Eye (tissue), 1 donor: ENCODE results near the gene COPZ1.
A peak's percentile ranks its signal among the peaks of the same experiment; 100 is the strongest.
"Not testable (repeated sequence)": the region's sequence is repeated elsewhere in the genome, so short reads cannot be mapped to it uniquely, and the experiment has no call there.

Source experiments
- DNase-seq: peaks from one replicate; pipeline ENCODE4 v3.0.0-alpha.2; 2015

The COPZ1 gene, protein sequence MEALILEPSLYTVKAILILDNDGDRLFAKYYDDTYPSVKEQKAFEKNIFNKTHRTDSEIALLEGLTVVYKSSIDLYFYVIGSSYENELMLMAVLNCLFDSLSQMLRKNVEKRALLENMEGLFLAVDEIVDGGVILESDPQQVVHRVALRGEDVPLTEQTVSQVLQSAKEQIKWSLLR

DNA sequence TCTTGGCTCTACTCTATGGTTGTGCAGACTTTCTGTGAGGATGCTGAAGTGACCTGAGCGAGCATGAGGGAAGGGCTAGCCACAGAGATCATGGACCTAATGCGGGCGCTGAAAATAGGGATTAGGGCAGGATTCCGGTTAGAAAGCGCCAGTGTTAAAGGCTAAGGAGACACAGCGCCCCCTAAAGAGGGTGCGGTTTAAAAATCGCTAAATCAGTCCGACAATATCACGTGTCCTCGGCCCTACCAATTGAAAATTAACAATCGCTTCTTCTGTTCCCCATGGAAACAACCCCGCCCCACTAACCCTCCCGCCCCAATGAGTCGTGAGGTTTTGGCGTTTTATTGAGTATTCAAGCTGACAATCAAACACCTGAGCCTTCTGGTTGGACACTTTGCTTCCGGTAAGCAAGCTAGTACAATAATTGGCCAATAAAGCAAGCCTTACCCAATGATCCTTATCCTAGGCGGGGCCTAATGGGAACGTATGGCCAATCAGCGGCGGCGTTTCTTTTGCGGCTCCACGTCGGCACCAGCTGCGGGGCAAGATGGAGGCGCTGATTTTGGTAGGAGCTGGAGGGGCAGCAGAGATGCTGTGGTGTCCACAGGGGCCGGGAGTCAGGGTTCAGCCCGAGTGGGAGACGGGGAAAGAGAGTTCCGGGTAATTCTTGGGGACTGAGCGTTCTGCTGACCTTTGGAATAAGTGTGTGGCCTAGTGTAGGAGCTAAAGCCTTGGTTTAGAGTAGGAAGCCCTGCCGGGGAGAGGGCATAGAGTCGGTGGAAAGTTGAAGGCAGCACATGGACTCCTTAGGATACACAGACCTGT, at the start of gene COPZ1:
TSS of gene COPZ1 (plus strand) at position 515 of the 825 bp plus-strand sequence. CDS start at position 548, 33 bp downstream.
- DNase-seq: peak; percentile 99

DNA sequence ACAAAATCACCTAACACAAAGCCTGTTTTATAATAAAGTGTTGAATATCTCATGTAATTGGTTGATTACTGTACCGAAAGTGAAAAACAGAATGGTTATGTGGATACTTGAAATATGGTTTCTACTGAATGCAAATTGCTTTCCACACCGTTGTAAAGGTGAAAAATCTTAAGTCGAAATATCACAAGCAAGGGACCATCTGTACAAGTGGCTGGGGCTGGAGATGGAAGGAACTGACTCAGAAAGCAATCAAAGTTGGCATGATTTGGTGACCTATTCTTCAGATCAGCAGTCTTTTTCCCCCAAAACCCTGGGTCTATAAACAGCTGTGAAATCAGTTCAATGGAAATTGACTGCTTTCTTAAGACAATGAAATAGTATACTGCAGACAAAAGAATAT, 48.6 kb upstream of the COPZ1 start:
- DNase-seq: no peak

DNA sequence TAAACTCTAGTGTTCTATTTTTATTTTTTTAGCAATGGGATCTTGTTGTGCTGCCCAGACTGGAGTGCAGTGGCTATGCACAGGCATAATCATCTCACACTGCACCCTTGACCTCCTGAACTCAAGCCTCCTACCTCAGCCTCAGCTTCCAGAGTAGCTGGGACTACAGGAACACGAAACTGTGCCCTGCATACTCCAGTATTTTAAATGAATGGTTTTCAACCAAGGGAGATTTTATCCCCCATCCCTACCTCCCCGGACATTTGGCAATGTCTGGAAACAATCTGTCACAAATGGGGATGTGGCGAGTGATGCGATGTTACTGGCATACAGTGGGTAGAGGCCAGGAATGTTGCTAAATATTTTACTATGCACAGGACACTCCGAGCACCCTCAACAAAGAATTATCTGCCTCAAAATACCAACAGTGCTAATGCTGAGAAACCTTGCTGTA, 47.1 kb upstream of the COPZ1 start:
- DNase-seq: no peak

DNA sequence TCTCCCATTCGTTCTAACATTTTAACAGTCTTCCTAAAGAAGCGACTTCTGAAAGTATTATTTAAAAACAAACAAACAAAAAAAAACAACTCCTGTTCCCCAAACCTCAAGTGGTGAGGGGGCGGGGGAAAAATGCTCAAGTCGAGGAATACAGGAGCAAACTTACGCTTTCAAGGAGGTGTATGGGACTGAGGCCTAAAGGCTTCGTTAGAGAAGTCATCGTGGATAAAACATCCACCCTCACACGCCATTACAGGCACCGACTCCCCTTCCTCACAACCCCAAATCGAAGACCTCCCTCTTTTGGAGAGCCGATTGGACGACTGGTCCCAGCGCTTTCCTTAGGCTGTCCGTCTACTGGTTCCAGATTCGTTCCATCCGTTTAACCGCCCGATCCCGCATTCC, 45.7 kb upstream of the COPZ1 start:
- DNase-seq: no peak

DNA sequence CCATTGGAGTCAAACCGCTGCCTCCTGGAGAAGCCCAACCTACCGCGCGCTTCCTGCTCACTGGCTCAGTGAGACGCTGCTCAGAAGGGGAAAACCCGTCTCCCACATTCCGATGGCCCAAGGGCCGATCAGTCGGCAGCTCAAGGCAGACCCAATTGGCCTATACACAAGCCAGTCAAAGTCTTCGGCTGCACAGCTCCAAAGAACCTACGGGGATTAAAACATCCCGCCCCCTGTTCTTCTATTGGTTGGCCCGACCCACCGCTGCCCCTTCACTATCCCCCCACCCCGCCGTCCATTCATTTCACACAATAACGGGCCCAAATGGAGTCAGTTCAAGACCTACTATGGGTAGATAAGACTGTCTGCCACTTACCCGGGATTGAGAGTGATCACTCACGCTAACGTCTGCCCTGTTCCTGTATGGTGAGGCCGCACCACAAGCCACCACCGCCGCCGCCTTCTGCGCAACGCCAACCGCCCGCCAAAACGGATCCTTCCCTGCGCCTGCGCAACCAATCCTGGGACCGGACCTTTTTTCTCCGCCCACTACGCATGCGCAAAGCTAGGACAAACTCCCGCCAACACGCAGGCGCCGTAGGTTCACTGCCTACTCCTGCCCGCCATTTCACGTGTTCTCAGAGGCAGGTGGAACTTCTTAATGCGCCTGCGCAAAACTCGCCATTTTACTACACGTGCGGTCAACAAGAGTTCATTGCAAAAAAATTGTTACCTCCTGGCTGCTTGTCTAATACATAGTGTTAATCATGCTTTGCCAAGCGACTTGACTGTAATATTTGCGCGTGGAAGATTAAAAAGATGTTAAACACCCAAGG, 45.1 kb upstream of the COPZ1 start, which contains the start of gene CBX5:
TSS of gene CBX5 (minus strand) at position 491 of the 836 bp plus-strand sequence. CDS start 22,472 bp downstream, outside the sequence.
- DNase-seq: peak; percentile 100

DNA sequence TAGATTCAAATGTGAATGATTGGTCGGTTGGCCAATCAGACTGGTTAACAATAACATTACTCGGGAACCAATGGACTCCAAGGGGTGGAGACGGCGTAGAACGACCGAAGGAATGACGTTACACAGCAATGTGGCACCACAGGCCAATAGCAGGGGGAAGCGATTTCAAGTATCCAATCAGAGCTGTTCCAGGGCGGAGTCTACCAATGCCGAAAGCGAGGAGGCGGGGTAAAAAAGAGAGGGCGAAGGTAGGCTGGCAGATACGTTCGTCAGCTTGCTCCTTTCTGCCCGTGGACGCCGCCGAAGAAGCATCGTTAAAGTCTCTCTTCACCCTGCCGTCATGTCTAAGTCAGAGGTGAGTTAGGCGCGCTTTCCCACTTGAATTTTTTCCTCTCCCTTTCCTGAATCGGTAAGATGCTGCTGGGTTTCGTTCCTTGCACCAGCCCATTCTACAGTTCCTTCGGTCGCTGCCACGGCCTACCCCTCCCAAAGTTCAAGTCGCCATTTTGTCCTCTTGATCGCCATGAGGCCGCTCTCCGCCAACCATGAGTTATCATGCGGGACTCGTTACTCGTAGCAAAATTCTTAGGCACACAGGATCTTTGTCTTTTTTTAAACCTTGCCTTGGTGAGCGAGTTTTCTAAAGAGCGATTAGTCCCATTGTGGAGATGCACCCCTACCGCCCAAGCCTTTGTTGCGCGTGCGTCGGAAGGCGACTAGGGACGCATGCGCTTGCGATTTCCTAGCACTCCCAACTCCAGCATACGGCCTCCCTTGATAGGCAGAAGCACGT, 44.3 kb upstream of the COPZ1 start, which contains the start of gene HNRNPA1:
TSS of gene HNRNPA1 (plus strand) at position 259 of the 793 bp plus-strand sequence. CDS start at position 341, 82 bp downstream.
- DNase-seq: peak; percentile 99

DNA sequence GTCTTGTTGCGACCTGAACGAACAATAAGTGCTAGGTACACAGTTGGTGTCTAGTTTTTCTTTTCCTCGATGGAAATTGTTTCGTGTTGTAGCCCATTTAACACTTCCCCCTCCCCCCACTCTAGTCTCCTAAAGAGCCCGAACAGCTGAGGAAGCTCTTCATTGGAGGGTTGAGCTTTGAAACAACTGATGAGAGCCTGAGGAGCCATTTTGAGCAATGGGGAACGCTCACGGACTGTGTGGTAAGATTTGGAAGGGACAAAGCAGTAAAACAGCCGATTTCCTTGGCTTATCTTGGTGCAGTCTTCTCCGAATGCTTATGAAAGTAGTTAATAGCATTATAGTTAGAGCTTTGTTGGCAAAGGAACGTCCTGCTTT, 43.7 kb upstream of the COPZ1 start:
- DNase-seq: not testable (repeated sequence)

DNA sequence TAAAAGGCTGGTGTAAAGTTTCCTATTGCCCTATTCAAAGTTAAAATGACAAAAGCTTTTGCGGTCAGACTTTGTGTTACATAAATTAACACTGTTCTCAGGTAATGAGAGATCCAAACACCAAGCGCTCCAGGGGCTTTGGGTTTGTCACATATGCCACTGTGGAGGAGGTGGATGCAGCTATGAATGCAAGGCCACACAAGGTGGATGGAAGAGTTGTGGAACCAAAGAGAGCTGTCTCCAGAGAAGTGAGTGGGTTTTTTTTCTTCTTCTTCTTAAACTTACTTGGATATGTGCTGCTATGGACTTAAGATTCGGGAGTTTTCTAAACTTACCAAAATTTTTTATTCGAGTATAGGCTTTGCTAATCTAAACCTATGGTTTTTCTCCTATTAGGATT, 43.2 kb upstream of the COPZ1 start:
- DNase-seq: not testable (repeated sequence)

DNA sequence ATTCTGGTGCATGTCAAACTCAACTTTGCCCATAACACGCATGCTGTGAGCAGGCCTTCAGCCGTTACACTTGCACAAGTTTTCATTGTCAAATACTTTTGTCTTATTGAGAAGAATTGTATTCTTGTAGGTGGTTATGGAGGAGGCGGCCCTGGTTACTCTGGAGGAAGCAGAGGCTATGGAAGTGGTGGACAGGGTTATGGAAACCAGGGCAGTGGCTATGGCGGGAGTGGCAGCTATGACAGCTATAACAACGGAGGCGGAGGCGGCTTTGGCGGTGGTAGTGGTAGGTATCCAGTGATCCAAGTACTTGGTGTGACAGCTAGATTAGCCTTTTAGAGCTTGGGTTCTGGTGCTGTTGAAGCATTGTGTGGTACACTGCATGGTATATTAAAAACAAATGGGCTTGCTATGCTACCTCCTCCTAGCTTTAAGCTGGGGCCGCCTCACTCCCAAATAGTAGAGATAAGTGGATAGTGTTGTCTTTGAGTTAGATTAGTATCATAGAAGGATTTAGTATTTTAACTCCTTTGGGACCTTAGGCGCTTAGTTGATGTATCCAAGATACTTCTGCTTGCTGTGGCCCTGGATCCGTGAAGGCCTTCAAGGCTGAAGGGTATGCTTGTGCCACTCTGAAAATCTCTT, 41.9 kb upstream of the COPZ1 start:
- no peak for DNase-seq

DNA sequence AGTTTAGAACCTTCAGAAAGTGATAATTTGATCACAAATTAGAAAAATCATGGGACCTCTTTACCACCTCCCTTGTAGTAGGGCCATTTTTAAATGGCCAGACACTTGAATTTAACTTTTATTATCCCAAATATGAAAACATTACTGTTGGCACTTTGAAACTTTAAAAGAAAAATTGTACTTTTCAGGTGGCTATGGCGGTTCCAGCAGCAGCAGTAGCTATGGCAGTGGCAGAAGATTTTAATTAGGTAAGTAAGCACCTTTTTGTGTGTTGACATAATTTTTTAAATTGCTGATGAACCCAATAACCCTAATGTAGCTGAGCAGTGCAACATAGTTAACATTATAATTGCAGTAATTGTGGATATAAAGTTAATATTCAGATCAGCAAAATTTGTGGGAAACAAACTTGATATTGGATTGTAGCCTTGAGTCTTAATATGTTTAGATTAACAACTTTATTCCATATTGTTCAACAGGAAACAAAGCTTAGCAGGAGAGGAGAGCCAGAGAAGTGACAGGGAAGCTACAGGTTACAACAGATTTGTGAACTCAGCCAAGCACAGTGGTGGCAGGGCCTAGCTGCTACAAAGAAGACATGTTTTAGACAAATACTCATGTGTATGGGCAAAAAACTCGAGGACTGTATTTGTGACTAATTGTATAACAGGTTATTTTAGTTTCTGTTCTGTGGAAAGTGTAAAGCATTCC, 40.7 kb upstream of the COPZ1 start:
- DNase-seq: not testable (repeated sequence)

DNA sequence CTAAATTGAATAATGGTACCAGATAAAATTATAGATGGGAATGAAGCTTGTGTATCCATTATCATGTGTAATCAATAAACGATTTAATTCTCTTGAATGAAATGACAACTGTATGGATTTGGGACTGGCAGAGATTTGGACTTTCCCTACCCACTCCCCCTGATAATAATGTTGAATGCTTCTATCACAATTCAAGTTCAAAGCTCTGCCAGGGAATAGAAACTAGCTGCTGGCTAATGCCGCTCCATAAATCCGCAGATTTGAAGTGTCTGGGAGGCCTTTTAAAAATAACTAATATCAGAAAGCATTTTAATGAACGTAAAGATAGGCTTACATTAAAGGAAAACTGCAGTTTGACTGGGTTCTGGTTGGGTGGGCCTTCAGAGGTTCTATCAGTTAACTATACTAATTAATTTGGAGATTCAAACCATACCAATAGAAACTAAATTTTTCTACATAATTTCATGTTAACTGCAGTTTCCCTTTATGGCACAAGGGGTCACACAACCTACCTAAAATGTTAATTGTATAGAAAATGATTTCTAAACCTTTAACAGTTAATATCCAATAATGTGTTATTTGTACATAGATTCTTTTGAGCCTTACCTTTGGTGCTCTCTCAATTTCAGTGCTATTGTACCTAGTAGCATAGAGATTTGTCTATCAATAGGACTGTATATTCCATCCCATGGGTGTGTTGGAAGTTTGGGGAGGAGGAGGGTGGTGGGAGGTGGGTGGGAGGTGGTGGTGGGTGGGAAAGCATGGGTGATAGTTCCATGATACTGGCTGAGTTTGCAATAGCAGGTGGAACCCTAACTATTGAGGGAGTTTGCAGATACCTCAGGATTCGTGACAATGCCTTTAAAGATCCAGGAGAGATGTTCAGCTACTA, 39.5 kb upstream of the COPZ1 start:
- DNase-seq: no peak

DNA sequence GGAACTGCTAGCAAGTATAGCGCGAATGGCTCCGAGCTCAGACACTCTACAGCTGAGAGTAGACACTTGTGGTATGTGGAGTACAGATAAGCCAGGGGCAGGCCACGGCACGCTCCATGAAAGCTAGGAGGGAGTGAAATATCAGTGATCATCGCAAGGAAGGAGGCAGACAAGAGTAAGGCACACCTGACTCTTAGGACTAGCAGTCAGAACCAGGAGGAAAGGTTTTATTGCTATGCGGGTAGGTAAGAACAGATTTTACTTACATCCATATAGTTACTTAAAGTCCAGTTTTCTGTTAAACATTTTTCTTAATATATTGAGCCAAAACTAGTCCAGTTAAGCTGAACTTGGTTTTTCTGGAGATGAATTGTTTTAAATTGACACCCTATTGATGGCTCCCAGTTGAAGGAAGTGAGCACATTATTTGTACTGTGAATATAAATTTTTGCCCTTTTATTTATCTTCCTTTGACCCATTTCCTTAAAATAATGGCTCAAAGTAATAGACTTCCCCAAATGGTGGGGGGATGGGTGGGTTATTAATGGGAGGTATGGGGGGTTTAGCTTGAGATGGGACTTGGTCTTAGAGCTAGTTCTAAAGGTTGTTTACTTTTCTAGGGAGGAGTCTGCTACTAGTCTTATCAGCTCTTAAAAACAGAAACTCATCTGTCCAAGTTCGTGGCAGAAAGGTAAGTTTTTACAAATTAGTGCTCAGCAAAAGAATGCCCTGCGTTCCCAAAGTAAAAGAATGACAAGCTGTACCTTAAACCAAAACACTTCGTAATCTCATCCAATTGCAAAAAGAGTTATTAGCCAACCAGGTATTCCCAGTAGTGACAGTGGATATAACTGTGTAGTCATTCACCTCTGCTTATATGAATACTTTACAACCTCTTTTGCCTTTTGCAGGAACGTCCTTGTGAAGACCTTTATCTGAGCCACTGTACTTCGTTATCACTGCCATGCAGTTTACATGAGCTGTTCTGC, 38.6 kb upstream of the COPZ1 start:
- DNase-seq: no peak

DNA sequence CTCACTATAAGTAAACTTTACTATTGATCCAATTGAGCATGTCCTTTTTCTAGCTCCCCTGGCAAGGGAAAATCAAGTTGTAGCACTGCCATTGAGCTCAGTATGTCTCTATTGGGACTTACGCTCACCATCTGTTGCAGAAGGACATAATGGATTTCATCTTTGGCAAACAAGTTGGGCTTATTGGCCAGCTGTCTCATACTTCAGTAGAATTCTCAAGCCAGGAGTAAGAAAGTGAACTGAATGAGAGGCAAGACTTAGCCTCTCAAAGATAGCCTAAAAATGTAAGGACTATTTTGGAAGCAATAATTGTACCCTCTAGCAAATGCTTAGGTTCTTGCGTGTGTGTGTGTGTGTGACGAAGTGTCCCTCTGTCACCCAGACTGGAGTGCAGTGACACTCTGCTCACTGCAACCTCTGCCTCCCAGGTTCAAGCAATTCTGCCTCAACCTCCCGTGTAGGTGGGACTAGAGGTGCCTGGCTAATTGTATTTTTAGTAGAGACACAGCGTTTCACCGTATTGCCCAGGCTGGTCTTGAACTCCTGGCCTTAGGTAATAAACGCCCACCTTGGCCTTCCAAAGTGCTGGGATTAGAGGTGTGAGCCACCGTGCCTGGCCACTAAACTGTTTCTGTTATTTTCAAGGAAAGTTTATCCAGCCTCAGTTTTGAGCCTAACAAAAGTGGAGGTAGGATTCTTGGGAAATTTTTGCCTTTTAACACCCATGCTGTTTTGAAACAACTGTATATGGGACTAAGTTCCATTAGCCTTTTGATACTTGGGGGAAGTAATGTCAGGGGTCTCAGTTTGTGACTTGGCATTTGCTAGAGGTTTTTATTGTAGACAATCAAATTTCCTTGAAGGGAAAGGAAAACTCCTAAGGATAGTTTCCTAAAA, 37.4 kb upstream of the COPZ1 start:
- no peak for DNase-seq

DNA sequence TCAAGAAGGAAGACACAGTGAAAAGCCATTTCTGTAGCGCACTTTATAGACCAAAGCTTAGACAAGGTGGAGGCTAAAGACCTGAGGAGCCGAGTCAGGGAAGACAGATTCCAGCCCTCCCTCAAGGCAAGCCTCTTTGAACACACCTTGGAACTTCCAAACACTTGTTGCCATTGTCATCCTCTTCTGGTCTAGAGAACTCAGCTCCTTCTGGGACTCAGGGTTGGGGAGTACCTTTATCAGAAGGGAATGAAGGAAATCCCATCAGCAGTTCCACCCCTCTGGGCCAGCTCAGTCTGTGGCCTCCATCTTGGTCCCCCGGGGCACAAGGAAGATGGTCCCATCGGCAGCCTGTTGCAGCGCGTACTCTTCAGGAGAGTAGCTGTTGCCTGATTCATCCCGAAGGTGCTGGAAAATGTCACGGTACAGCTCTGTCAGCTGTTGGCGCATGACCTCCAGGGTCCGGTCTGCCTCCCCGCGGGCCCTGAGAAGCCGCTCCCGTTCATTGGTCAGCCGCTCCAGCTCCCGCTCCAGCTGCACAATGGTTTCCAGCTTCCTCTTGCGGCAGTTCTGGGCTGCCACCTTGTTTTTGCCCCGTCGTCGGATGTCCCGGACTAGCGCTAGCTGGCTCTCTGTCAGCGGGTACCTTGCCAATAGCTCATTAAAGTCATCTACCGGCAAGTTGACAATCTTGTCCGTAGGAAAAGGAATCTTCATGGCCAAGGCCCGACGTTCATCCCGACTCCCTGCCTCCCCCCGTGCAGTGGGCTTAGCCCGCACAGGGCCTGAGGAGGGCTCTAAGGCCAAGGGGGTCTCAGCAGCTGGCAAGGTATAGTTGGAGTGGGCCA, 32.6 kb upstream of the COPZ1 start:
- no peak for DNase-seq

DNA sequence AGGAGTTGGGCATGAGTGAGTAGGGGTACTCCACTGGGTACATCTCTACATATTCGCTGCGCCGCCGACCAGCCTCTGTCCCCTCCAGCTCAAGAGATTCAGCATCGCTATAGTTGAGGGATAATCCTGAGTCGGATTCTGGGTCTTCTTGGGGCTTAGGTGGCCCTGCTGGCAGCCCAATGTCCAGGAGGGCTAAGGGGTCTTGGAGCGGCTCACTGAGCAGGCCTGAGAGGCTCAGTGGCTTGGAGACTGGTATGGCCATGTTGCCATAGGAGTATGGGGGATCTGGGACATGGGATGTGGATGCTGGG, 32.0 kb upstream of the COPZ1 start:
- no peak for DNase-seq

DNA sequence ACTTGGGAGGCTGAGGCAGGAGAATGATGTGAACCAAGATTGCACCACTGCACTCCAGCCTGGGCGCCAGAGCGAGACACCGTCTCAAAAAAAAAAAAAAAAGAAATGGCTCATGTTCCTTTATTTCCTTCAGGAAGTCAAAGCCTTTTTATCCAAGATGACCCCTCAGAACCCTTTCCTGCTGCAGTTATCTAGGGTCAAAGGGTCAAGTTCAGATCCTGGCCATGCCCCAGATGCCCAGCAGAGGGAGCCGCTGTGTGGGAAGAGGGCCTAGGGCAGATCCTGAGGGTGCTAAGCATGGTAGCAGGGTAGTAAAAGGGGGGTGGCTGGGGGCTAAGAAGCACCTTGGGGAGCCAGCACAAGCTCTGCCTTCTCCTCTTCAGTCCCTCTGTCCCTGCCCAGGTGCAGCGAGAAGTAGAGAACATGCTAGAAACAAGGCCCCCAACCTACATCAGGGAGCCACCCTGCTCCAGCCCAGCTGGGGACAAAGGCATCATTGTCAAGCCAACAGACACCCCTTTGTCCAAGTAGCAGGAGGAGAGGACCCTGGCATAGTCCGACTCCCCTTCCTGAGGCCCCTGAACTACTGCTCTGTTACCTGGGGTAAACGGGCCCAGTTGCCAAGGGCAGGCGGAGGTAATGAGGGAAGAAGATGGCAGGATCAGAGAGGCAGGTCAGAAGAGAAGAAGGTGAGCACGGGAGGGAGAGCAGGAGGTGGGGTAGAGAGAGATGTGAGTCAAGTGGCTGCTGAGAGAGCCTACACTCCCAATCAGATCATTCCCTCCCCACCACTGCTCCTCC, 30.6 kb upstream of the COPZ1 start:
- peak; percentile 58 for DNase-seq
